ENCODE results near the gene TRAF2.
A peak's percentile ranks its signal among the peaks of the same experiment; 100 is the strongest.

Gene TRAF2

DNA sequence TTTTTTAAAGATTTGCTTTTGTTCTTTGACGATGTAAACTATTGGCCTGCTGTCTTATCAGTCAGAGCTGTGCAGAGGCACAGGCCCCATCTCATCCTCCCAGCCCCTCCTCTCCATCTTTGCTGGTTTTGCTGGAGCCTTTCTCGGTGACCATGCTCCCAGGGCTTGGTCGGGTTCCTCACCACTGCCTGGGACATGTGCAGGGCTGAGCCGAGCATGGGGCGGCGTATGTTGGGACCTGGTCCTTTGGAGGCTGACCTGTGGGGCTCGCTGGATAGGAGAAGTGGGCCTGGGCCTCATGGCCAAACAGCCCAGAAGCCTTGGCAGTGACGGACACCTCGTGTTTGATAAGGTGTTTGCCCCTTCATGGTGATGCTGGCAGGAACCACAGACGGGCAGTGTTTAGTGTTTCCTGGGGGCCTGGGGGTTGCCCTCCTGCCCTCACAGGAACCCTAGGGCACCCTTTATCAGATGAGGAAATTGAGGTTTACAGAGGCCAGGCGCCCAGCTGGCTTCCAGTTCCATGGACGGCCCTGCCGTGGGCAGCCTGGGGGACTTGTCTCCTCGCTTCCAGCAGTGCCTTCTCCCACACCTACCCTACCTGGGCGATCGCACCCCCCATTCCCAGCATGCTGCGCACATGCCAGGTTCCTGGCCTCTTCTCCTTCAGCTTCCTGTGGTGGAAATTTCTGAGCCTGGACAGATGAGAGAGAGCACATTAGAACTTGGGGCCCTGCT is 27.6 kb downstream of the TRAF2 start:
- no peak for DNase-seq (ENCODE audit: low spot score)

DNA sequence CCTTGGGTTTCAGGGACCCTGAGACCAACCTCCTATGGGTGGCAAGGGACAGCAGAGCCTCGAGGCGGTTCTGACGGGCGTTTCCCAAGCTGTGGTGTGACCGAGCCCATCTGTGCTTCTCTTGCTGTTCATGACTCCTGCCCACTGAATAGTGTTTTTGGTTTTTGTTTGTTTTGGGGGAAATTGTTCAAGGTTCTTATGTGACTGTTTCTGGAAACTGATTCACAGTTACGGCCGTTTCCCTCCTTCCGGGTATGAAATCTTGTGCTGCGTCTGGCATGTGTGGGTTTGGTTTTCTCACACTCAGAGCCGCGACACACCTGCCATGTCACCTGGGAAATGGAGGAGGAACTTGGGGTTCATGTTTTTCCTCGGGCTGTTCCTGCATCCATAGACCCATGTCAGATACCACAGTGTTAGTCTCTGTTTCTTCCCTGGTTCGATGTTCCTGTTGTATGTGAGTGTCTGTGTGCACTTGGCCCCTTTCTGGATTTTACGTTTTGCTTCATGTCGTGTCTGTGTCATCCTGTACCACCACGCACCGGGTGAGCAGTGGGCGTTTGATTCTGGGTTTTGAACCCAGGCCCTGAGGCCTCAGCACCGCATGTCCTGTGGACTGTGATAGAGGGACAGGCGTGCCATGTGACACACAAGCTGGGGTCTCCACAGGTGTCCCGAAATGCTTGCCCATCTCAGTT is 29.5 kb downstream of the TRAF2 start:
- no peak for DNase-seq (ENCODE audit: low spot score)

DNA sequence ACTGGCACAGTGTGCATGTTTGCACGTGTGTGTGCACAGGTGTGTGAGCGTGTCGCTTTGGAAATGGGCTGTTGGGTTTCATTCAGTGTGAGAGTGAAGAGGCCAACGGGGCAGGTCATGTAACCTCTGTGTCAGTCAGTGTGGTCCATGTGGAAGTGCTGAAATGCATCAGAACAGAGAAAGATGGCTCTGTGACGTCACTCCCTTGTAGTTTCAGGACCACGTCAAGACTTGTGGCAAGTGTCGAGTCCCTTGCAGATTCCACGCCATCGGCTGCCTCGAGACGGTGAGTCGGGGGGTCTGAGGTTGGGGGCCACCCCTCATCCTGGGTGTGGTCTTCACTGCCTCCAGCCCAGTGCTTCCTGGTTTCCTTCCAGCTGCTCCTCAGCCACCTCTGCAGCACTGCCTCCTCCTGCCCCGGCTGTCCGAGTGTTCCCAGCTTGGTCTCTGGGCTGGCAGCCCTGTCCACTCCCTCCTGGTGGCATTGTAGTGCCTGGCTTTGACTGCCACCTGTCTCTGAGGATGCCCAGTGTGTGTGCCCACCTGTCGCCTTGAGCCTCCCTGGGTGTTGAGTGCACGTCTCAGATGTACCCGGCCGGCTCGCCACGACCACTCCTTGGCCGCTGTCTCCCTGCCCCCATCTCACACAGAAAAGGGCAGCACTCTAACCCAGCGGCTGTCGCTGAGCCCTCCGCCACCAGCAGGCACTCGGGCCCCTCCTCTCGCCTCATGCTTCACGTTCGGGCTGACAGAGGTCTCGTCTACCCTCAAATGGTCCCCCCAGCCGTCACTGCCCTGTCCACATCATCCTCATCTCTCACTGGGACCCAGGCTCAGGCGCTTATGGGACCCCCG is 30.2 kb downstream of the TRAF2 start:
- no peak for DNase-seq (ENCODE audit: low spot score)

DNA sequence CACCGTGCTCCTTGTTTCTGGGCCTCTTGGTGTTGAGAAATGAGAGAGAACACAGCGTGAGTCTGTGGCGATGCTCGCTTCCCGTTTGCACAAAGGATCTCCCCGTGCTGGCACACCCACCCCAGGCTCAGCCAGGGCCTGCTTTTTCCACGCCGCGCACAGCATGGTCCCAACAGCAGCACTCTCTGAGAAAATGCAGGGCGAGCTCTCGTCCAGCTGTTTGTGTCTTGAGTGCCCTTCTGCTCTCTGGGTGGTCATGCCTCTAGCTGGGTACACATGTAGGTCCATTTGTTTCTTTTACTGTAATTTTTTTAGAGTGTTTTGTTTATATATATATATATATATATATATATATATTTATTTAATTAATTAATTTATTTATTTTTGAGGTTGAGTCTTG is 31.6 kb downstream of the TRAF2 start:
- DNase-seq (ENCODE audit: low spot score), result no peak

DNA sequence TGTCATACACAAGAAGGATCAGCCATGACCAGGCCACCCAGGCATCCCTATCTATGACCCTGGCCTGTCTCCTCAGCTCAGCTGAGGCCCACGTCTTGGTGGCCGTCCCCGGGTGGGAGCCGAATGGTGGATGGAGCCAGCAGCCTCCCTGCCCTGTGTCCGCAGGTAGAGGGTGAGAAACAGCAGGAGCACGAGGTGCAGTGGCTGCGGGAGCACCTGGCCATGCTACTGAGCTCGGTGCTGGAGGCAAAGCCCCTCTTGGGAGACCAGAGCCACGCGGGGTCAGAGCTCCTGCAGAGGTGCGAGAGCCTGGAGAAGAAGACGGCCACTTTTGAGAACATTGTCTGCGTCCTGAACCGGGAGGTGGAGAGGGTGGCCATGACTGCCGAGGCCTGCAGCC is 33.8 kb downstream of the TRAF2 start:
- no peak for DNase-seq (ENCODE audit: low spot score)

DNA sequence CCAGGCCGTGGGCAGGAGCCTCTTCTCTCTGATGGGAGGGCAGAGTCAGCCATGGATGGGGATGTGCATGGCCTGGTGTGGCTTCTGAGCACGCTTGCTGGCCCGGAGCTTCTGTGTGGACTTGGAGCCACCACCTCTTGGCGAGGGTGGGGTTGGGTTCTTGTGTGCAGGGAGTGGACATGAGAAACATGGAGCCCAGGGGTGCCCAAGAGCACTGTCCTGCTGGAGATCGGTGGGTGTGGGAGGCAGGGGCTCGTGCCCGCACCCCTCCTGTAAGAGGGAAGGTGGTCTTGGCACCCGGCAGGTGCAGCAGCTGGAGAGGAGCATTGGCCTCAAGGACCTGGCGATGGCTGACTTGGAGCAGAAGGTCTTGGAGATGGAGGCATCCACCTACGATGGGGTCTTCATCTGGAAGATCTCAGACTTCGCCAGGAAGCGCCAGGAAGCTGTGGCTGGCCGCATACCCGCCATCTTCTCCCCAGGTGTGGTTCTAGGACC is 34.5 kb downstream of the TRAF2 start:
- no peak for DNase-seq (ENCODE audit: low spot score)

DNA sequence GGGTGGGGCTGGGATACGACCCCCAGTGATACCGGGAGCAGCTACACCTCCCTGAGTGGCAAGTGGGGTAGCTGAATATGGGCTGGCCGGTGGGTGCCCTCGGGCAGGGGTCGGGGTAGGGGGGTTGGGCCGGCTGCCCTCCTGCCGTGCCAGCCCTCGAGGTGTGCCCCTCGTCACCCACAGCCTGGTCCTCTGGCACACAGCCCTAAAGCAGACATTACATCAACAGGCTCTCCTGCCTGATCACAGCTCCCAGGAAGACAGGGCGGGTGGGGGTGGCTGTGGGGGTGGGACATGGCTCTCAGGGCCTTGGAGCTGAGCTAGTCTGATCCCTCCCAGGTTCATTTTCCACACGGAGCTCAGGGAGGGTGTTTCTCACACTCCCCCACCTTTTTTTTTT is 35.0 kb downstream of the TRAF2 start:
- DNase-seq (ENCODE audit: low spot score), result no peak

DNA sequence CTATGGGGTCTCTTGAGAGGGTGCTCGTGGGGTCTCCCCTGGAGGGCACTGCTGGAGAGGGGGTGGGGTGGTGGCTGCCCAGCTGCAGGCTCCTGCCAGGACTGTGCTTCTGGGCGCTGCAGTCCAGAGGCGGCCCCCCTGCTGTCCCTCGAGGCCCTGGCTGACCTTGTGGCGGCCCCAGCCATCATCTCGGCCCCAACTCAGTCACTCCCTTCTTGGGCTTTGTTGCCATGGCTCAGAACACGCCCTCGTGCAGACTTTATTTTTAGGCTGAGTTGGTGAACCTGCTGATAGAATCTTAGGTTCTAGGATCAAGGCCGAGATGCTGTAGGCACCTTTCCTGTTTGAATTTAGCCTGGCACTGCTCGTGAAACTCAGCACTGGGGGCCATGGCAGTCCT is 35.4 kb downstream of the TRAF2 start:
- no peak for DNase-seq (ENCODE audit: low spot score)

DNA sequence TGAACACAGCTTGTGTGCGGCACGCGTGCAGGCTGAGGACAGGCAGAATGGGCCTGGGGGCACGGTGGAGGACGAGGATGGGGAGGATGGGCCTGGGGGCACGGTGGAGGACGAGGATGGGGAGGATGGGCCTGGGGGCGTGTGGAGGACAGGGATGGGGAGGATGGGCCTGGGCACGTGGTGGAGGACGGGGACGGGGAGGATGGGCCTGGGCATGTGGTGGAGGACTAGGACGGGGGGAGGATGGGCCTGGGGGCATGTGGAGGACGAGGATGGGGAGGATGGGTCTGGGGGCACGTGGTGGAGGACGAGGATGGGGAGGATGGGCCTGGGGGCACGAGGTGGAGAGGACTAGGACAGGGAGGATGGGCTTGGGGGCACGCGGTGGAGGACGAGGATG is 36.2 kb downstream of the TRAF2 start:
- no peak for DNase-seq (ENCODE audit: low spot score)

DNA sequence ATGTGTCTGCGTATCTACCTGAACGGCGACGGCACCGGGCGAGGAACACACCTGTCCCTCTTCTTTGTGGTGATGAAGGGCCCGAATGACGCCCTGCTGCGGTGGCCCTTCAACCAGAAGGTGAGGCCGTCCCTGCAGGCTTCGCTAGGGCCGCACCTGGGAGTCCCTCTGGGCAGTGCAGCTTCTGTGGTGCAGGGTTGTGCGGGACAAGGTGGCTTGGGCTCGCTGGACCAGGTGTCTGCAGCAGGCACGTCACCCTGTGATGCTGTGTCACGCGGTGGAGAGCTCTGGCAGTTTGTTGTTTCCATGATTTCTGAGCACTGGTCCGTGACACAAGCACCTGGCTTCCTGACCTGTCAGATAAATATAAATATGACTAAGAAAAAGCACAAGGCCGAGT is 37.6 kb downstream of the TRAF2 start:
- DNase-seq (ENCODE audit: low spot score), result no peak

DNA sequence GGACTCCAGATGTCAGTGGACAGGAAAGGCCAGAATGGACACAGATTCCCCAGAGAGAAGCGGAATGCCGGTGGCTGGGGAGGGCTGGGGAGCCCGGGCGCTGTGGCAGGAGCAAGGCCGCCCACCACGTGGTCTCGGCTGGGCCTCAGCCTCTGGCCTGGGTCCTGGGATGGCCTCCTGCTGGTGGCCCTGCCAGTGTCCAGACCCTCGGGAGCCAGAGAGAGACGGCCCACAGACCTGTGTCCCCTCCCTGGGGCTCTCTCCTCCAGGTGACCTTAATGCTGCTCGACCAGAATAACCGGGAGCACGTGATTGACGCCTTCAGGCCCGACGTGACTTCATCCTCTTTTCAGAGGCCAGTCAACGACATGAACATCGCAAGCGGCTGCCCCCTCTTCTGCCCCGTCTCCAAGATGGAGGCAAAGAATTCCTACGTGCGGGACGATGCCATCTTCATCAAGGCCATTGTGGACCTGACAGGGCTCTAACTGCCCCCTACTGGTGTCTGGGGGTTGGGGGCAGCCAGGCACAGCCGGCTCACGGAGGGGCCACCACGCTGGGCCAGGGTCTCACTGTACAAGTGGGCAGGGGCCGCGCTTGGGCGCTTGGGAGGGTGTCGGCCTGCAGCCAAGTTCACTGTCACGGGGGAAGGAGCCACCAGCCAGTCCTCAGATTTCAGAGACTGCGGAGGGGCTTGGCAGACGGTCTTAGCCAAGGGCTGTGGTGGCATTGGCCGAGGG is 39.3 kb downstream of the TRAF2 start:
- DNase-seq (ENCODE audit: low spot score), result no peak

DNA sequence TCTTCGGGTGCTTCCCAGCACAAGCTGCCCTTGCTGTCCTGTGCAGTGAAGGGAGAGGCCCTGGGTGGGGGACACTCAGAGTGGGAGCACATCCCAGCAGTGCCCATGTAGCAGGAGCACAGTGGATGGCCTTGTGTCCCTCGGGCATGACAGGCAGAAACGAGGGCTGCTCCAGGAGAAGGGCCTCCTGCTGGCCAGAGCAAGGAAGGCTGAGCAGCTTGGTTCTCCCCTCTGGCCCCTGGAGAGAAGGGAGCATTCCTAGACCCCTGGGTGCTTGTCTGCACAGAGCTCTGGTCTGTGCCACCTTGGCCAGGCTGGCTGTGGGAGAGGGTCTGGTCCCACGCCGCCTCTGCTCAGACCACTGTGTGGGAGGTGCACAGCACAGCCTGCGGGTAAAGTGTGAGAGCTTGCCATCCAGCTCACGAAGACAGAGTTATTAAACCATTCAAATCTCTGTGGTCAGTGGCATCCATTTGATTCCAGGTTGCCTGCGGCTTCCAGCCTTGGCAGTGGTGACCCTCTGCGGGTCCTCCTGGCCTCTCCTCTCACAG is 39.9 kb downstream of the TRAF2 start:
- no peak for DNase-seq (ENCODE audit: low spot score)

DNA sequence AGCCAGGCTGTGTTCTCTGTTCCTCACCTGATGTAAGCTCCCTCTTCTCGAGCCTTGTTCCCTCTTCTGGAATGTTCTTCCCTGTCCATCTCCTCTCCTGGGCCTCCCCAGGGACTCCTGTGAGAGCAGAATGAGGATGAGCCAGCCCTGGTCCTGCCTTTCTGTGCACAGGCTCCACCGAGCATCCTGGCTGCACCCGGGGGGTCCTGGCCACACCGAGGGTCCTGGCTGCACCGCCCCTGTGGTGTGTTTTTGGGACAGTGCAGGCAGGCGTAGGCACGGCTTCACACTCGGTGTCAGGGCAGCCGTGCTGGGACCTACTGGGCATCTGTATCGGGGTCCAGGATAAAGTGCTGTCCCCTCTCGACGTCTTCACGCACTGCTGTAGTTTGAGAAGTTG is 40.4 kb downstream of the TRAF2 start:
- no peak for DNase-seq (ENCODE audit: low spot score)

DNA sequence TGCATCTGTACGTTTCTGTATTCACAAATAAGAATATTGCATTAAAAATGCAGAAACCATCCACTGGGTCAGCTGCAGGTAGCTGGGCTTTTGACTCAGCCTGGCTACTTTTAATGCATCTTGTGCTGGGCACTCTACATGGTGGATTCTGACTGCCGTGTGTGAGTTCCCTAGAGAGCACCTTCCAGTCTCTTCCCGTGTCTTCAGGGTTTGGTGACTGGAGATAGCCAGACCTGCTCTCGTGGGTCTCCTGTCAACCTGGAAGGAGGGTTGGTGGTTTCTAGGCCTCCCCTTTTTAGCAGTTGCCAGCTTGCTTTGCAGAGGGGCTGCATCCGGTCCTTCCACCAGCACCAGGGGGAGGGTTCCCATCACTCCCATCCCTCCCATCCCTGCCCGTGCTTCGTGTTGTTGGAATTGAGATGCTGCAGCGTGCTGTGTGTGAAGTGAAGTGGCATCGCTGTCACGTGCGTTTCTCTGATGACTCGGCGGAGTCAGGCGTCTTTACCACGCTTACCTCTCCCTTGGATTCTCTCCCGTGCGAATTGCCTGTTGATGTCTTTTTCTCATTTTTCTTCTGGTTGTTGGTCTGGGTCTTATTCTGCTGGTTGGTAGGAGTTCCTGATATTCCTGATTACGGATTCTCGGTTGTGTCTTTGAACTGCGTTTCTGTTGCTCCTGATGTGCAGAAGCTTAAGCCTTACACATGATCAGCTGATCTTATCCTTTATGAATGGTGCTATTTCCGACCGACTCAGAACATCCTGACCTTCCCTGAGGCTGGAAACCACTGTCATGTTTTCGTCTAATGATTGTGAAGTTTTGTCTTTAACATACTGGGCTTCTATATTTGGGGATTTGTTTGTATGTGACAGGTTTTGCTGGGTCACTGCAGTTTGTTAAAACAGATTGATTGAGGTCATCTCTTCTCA is 41.3 kb downstream of the TRAF2 start:
- peak; percentile 44 for DNase-seq (ENCODE audit: low spot score)

DNA sequence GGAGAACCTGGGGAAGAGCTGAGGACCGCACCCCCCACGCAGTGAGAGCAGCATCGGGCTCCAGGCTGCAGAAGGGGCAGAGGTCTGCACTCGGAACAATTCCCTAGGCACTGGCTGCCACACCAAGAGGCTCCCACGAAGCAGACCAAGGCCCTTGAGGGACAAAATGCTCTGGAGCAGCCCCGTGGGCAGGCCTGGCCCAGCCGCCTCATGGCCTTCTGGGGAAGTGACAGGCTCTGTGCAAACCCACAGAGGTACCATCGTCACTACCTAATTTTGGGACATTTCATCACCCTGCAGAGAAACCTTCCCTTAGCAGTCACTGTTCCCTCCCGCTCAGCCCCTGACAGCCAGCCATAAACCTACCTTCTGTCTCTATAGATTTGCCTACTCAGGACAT is 42.3 kb downstream of the TRAF2 start:
- no peak for DNase-seq (ENCODE audit: low spot score)

DNA sequence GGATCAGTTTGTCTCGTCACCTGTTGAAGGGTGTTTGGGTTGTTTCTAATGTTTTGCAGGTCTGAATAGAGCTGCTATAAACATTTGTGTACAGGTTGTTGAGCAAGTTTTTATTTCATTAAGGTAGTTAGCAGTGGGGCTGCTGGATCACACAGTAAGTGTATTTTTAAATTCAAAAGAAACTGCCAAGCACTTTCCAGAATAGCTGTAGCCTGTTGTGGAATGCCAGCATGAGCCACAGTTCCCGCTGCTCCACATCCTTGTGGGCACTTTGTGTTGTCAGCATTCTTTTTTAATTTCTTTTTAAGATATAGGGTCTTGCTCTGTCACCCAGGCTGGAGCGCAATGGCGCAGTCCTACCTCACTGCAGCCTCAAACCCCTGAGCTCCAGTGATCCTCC is 43.7 kb downstream of the TRAF2 start:
- DNase-seq (ENCODE audit: low spot score), result no peak

DNA sequence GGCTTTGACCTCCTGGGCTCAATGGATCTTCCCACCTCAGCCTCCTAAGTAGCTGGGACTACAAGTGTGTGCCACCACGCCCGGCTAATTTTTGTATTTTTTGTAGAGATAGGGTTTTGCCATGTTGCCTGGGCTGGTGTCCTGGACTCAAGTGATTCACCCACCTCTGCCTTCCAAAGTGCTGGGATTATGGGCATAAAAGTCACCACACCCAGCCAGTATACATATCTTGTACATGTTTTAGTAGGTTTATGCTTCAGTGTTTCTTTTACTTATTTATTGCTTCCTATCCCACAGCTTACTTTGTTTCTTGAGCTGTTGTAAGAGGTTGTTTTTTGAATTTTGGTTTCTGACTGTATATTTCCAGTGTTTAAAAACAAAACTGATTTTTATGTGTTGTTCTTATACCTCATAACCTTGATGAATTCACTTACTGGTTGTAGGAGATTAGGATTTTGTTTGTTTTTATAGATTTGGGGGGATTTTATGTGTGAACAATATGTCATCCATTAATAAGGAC is 45.4 kb downstream of the TRAF2 start:
- DNase-seq (ENCODE audit: low spot score), result no peak

DNA sequence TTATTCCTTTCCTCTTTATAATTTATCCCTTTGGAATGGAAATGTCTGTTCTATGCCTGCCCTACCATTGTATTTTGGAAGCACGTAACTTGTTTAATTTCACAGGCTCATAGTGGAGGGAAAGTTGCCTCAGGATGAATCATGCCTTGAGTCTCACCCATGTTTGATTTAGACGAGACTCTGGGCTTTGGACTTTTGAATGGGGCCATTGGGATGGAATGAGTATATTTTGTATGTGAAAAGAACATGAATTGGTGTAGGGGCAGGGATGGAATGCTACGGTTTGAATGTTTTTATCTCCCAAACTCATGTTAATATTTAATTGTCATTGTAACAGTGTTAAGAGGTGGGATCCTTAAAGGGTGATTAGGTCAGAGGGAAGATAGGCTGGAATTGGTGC is 48.0 kb downstream of the TRAF2 start:
- DNase-seq (ENCODE audit: low spot score), result no peak

DNA sequence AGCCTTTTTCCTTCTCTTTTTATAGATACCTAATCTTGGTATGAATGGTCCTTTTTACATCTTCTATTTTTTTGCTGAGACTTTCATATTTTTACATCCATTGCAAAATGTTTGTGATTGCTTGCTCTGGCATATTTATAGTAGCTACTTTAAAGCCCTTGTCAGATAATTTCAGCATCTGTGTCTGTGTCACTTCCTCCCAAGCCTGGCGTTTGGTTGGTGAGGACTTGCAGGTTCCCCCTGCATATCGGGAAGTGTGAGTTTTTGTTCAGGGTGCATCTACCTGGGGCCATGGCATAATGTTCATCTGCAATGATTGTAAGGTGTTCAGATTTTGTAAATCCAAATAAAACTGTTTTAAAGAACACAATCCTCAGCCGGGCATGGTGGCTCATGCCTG is 49.3 kb downstream of the TRAF2 start:
- DNase-seq (ENCODE audit: low spot score), result no peak

DNA sequence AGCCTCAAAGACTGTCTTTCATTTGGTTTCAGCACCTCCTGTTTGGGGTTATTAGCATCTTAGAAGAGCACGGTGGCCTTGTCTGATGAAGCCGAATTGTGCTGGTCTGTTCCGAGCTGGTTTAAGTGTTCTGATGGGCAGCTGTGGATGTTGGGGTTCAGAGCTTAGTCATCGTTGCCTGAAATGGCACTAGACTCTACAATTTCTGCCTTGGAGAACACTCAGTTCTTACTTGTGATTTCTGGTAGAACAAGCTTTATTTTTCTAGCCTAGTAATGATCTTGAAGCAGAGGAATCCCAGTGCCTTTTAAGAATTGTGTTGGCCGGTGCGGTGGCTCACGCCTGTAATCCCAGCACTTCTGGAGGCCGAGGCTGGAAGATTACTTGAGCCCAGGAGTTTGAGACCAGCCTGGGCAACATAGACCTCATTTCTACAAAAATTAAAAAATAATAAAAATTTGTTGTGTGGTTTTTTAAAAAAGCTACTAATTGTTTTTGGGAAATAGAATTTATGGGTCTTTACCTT is 50.4 kb downstream of the TRAF2 start:
- no peak for DNase-seq (ENCODE audit: low spot score)
